Body of pancreas (tissue), 4 donors: ENCODE results near the gene INPP5J.

ENCODE experiments used
- CTCF ChIP-seq, 7 experiments: fragments of 450-650 bp in 4 of 7; fragments of 200-600 bp in 3 of 7; sonication (generic) in 3 of 7; IDR thresholded peaks; one replicate each; pipeline ENCODE4 v1.5.1; 2016 to 2019; ENCODE audit warnings: antibody characterized with exemption in 7 of 7
- POLR2A ChIP-seq, 3 donors: fragments of 450-650 bp; IDR thresholded peaks; one replicate each; pipeline ENCODE4 v1.6.1; 2016; ENCODE audit warnings: antibody characterized with exemption in 3 of 3, mild to moderate bottlenecking in 2 of 3

DNA sequence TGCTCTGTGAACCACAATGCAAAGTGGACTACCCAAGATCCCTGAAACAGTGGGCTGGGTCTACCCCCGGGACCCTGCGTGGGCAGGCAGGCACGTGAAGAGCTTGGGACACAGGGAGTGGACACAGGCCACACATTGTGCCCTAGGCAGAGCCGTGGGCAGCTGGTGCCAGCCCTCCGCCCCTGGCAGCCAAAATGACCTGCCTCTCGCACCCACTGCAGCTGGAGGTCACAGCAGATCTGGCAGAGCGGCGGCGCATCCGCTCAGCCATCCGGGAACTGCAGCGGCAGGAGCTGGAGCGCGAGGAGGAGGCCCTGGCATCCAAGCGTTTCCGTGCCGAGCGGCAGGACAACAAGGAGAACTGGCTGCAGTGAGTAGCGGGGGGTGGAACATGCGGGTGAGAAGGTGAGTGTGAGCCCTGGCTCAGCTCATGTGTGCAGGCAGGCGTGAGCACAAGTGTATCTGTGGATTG, 35.0 kb upstream of the INPP5J start:
- no peak for TF ChIP-seq CTCF (IDR thresholded peaks at IDR 0.05)
- TF ChIP-seq POLR2A (IDR thresholded peaks at IDR 0.05): no peak
